ENCODE data around the gene TTC9B. TPM values are rescaled to one million over a fixed set of nuclear protein-coding genes. Genes with fewer than 3 reads are reported as not detected.

Gene TTC9B
- polyA plus RNA-seq, 3 donors from 2014 or later: not detected

DNA sequence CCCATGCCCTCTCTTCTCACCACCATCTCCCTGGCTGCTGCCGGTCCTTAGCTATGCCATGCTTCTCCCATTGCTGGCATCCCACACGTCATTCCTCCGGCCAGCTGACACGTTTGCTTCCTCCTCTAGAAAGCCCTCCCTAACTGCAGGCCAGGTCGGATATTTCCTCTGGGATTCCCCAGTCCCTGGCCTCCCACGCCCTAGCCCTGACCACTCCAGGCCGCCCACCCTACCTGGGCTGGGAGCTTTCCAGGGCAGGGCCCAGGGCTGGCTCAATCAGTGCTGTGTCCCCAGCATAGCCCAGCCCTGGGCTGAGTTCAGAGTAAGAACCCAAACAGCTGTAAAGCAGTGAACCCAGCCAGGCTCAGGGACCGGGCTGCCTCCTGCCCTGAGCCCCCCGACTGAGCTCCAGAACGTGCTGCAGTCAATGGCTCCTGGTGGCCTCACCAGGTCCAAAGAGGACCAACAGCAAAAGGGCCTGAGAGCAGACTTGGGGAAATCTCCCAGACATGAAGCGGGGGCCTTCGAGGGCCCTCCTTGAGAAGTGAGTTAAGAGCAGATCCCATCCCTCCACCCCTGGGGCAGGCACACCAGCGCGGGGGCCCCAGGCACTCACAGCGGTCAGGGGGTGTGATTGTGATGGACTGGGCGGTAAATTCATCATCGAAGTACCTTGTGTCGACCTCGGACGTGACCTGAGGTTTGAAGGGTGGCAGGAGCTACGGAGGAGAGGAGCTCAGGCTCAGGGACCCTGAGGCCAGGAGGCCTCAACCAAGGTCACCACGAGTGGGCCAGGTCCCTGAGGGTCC lies 16.4 kb upstream of the TTC9B start:
- Mint-ChIP-seq H3K4me3 (no peak overlapping the region), H3K27me3 (ENCODE audit: low read depth in 3 of 3) (peaks cover 3 to 5% (median 3%) of the 10 kb centered on the region in 3 donors), H3K27ac (no peak overlapping the region), H3K9me3 (peaks cover 0 to 2% (median 0%) of the 10 kb centered on the region in 6 donors), H3K4me1 (peaks cover 0 to 5% of the 10 kb centered on the region in 2 donors), H3K36me3 (peaks cover 0 to 12% (median 6%) of the 10 kb centered on the region in 3 donors)
- DNase-seq: no peak

- Mint-ChIP-seq H3K4me1 (peaks cover 0 to 5% of the 10 kb centered on the region in 2 donors), H3K4me3 (no peak overlapping the region), H3K9me3 (peaks cover 0 to 2% (median 0%) of the 10 kb centered on the region in 6 donors), H3K27ac (no peak overlapping the region), H3K36me3 (peaks cover 0 to 6% (median 6%) of the 10 kb centered on the region in 3 donors), H3K27me3 (ENCODE audit: low read depth in 3 of 3) (peaks cover 3 to 5% (median 3%) of the 10 kb centered on the region in 3 donors)
- no peak for DNase-seq
Measured at GRCh38 chr19:40233811-40234389, 15.7 kb upstream of the TTC9B start.

GRCh38 chr19:40232949-40233810 lies 15.0 kb upstream of the TTC9B start:
- H3K4me1 Mint-ChIP-seq: peaks cover 0 to 5% of the 10 kb centered on the region in 2 donors
- peaks cover 1 to 5% (median 3%) of the 10 kb centered on the region in 3 donors for H3K27me3 Mint-ChIP-seq (ENCODE audit: low read depth in 3 of 3)
- peaks cover 0 to 6% (median 5%) of the 10 kb centered on the region in 3 donors for H3K36me3 Mint-ChIP-seq
- peaks cover 0 to 2% (median 0%) of the 10 kb centered on the region in 6 donors for H3K9me3 Mint-ChIP-seq
- H3K4me3 Mint-ChIP-seq: no peak overlapping the region
- no peak overlapping the region for H3K27ac Mint-ChIP-seq
- no peak for DNase-seq

DNA sequence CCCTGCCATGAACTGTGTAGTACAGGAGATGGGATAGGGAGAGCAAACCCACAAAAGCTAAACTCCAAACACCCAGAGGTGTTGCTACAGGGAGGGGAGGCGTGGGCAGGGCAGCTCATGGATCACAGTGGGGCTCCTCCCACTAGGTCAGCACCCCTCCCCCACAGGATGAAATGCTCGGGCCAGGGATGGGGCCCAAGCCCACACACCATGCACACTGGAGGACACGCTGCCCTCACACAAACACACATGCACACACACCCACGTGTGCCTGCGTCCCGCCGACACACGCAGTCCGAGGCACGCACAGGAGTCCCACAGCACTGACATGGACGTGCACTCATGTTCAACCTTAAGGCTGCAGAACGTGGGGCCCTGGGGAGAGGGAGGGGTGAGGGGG lies 14.3 kb upstream of the TTC9B start:
- Mint-ChIP-seq H3K4me3 (no peak overlapping the region), H3K27ac (no peak overlapping the region), H3K27me3 (ENCODE audit: low read depth in 3 of 3) (peaks cover 0 to 5% (median 3%) of the 10 kb centered on the region in 3 donors), H3K4me1 (peaks cover 0 to 5% of the 10 kb centered on the region in 2 donors), H3K9me3 (peaks cover 0 to 3% (median 0%) of the 10 kb centered on the region in 6 donors), H3K36me3 (peaks cover 0 to 6% (median 3%) of the 10 kb centered on the region in 3 donors)
- DNase-seq: no peak

DNA sequence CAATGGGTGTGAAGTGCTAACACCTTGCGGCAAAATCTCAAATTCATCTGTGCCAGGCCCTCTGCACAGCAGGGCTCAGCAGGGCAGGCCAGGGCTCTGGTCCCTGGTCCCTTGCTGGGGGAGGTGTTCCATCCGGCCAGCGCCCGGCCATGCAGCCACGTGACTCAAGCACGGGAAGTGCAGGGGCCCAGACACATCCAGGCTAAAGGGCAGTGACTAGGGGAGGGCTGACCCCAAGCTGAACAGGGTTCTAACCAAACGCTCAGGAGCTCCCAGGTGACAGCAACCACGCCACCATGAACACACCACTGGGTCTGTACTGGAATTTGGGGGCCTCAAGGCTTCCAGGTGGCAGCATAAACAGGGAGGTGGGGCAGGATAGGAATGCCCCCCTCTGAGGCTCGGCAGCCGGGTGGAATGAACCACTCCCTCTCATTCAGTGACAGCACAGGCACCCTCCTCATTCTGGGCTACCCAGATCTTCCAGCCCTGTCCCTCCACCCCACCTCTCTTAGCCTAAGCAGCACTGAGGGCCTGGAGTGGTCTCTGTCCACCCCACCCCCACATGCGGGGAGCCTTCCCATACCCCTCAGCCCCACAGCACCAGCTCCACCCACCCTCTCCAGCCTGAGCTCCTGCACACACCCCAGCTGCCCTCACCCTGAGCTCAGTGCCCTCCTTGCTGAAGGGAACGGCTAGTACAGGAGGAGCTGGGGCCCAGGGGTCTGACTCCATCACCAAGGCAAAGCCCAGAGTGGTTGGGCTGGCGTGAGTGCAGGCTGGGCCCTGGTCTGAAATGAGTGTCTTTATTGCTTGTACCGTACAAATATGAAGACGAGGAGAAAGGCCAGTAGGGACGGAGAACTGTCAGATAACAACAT lies 13.6 kb upstream of the TTC9B start:
- DNase-seq: no peak
- Mint-ChIP-seq H3K4me1 (peaks cover 1 to 7% of the 10 kb centered on the region in 2 donors), H3K27ac (peak overlapping the region in 1 of 6 donors; percentile 12), H3K9me3 (peaks cover 0 to 2% (median 0%) of the 10 kb centered on the region in 6 donors), H3K36me3 (peaks cover 0 to 1% (median under 1%) of the 10 kb centered on the region in 3 donors), H3K4me3 (no peak overlapping the region), H3K27me3 (ENCODE audit: low read depth in 3 of 3) (peaks cover under 1 to 5% (median 3%) of the 10 kb centered on the region in 3 donors)

GRCh38 chr19:40231057-40231456 lies 12.9 kb upstream of the TTC9B start:
- no peak for DNase-seq
- H3K4me3 Mint-ChIP-seq: no peak overlapping the region
- H3K36me3 Mint-ChIP-seq: no peaks in the 10 kb centered on the region
- peak overlapping the region in 1 of 6 donors; percentile 3 for H3K27ac Mint-ChIP-seq
- H3K4me1 Mint-ChIP-seq: peaks cover 4 to 12% of the 10 kb centered on the region in 2 donors
- H3K27me3 Mint-ChIP-seq (ENCODE audit: low read depth in 3 of 3): peaks cover 4 to 5% (median 4%) of the 10 kb centered on the region in 3 donors
- peaks cover 0 to 2% (median 0%) of the 10 kb centered on the region in 6 donors for H3K9me3 Mint-ChIP-seq

DNA sequence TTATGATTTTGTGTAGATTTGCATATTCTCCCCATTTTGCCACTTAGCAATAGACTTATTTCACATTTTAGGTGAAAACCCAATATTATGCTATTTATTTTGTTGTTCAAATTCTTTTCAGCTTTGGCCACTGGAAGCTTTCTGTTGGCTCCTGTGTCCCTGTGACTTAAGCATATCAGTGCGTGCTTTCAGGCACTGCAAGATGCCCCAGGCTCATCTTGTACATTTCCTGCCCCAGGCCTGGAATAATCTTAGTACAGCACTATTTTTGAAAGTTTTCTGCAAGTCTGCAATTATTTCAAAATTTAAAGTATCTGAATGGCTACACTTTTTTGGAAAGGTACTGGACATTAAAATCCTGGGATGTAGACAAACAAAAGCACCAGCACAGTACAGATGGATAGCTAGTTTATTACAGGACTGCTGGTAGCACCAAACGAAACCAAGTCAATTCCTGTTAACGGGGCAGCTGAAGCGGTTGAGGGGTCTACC lies 11.8 kb upstream of the TTC9B start:
- peaks cover 9 to 15% (median 13%) of the 10 kb centered on the region in 3 donors for H3K27me3 Mint-ChIP-seq (ENCODE audit: low read depth in 3 of 3)
- H3K4me3 Mint-ChIP-seq: no peak overlapping the region
- peaks cover 0 to 2% (median 0%) of the 10 kb centered on the region in 6 donors for H3K9me3 Mint-ChIP-seq
- H3K36me3 Mint-ChIP-seq: peaks cover 0 to 4% (median 0%) of the 10 kb centered on the region in 3 donors
- DNase-seq: no peak
- H3K4me1 Mint-ChIP-seq: peaks cover 12 to 20% of the 10 kb centered on the region in 2 donors
- H3K27ac Mint-ChIP-seq: peak overlapping the region in 1 of 6 donors; percentile 13

GRCh38 chr19:40229484-40229883 lies 11.3 kb upstream of the TTC9B start:
- no peak for DNase-seq
- H3K36me3 Mint-ChIP-seq: peaks cover 0 to 4% (median 0%) of the 10 kb centered on the region in 3 donors
- no peak overlapping the region for H3K4me3 Mint-ChIP-seq
- peaks cover 0 to 2% (median 0%) of the 10 kb centered on the region in 6 donors for H3K9me3 Mint-ChIP-seq
- H3K4me1 Mint-ChIP-seq: peaks cover 15 to 20% of the 10 kb centered on the region in 2 donors
- peak overlapping the region in 3 of 6 donors; percentile 5 to 71 (median 40) for H3K27ac Mint-ChIP-seq
- peaks cover 11 to 17% (median 13%) of the 10 kb centered on the region in 3 donors for H3K27me3 Mint-ChIP-seq (ENCODE audit: low read depth in 3 of 3)

DNA sequence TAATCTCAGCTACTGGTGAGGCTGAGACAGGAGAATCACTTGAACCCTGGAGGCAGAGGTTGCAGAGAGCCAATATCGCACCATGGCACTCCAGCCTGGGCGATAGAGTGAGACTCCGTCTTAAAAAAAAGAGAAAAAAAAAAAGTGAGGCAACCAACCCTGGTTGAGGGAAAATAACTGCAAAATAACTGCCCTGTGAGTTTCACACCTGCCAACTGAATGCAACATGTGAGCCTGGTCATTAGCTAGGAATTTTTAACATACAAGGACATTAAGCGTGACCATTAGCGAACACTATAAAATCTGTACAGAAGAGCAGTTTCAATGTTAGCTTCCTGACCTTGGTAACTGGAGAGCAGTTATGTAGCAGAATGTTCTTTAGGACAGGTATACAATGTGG lies 10.7 kb upstream of the TTC9B start:
- H3K27me3 Mint-ChIP-seq (ENCODE audit: low read depth in 3 of 3): peaks cover 13 to 23% (median 14%) of the 10 kb centered on the region in 3 donors
- peaks cover 0 to 4% (median 0%) of the 10 kb centered on the region in 3 donors for H3K36me3 Mint-ChIP-seq
- H3K4me3 Mint-ChIP-seq: no peak overlapping the region
- no peak for DNase-seq
- peaks cover 0 to 2% (median 0%) of the 10 kb centered on the region in 6 donors for H3K9me3 Mint-ChIP-seq
- H3K27ac Mint-ChIP-seq: peak overlapping the region in 1 of 6 donors; percentile 58
- peaks cover 17 to 20% of the 10 kb centered on the region in 2 donors for H3K4me1 Mint-ChIP-seq

DNA sequence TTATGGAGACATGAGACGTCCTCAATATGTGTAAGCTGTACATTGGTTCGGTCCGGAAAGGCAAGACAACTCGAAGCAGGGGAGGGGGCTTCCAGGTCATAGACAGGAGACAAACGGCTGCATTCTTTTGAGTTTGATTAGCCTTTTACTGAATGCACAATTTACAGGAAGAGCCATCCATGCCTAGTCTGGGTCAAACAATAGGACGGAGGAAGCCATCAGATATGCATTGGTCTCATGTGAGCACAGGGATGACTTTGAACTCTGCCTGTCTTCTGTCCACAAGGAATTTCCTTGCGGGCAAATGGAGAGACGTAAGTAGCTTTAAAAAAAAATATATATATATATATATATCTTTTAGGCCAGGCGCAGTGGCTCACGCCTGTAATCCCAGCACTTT lies 10.2 kb upstream of the TTC9B start:
- Mint-ChIP-seq H3K4me3 (no peak overlapping the region), H3K27ac (no peak overlapping the region), H3K9me3 (peaks cover 0 to 2% (median 0%) of the 10 kb centered on the region in 6 donors), H3K27me3 (ENCODE audit: low read depth in 3 of 3) (peaks cover 13 to 27% (median 14%) of the 10 kb centered on the region in 3 donors), H3K4me1 (peaks cover 19 to 20% of the 10 kb centered on the region in 2 donors), H3K36me3 (peaks cover 0 to 4% (median 0%) of the 10 kb centered on the region in 3 donors)
- DNase-seq: no peak

GRCh38 chr19:40225440-40226305 lies 7.5 kb upstream of the TTC9B start:
- peaks cover 12 to 30% (median 19%) of the 10 kb centered on the region in 3 donors for H3K27me3 Mint-ChIP-seq (ENCODE audit: low read depth in 3 of 3)
- no peak overlapping the region for H3K27ac Mint-ChIP-seq
- DNase-seq: no peak
- peaks cover 0 to 4% (median 0%) of the 10 kb centered on the region in 3 donors for H3K36me3 Mint-ChIP-seq
- H3K9me3 Mint-ChIP-seq: peaks cover 0 to 2% (median 0%) of the 10 kb centered on the region in 6 donors
- H3K4me1 Mint-ChIP-seq: peaks cover 23 to 24% of the 10 kb centered on the region in 2 donors
- peak overlapping the region; percentile 5 to 66 (median 36) for H3K4me3 Mint-ChIP-seq

Measured in immature natural killer cell (primary cell).